Stimulated activated naive CD4-positive, alpha-beta T cell treated with Interleukin-2 at 50 U/mL for 16 hours (primary cell): ENCODE measurements around the gene GCAT.

ENCODE experiments used
- DNase-seq: peaks from one replicate; lab custom pipeline; 2025; lab: John Stamatoyannopoulos, UW

Gene GCAT

GRCh38 chr22:37843741-37844089 is 36.0 kb downstream of the GCAT start:
- DNase-seq = peak; percentile 56

GRCh38 chr22:37844904-37845329 is 37.2 kb downstream of the GCAT start:
- no peak for DNase-seq

- DNase-seq = no peak
Observed at GRCh38 chr22:37846433-37846832, 38.7 kb downstream of the GCAT start.

GRCh38 chr22:37848587-37849088 is 40.9 kb downstream of the GCAT start:
- DNase-seq = no peak

DNA sequence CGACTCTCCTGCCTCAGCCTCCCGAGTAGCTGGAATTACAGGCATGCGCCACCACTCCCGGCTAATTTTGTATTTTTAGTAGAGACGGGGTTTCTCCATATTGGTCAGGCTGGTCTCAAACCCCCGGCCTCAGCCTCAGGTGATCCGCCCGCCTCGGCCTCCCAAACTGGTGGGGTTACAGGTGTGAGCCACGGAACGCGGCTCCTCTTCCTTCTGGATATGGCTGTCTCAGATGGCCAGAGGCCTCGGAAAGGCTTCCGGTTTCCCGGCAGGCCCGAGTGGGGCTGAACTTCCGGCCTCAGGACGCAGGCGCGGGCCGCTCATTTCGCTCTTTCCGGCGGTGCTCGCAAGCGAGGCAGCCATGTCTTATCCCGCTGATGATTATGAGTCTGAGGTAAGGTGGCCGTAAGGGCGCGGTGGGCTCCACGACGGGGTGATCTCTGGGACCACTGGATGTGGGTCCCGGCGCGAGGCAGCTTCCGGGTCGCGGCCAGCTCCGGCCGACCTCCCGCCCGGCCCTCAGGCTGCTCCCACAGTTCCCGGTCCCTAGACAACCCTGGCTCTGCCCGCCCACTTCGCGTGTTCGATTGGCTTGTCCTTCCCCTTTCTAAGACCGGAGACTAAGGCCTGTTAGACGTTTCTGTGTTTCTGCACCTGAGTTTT is 41.5 kb downstream of the GCAT start, which contains the start of gene EIF3L:
Gene EIF3L, plus strand, starts transcription at position 331 of the 663 bp plus-strand sequence. Its CDS starts 31 bp downstream, at position 362.
- DNase-seq = peak; percentile 89

GRCh38 chr22:37850801-37851200 is 43.1 kb downstream of the GCAT start:
- no peak for DNase-seq

DNA sequence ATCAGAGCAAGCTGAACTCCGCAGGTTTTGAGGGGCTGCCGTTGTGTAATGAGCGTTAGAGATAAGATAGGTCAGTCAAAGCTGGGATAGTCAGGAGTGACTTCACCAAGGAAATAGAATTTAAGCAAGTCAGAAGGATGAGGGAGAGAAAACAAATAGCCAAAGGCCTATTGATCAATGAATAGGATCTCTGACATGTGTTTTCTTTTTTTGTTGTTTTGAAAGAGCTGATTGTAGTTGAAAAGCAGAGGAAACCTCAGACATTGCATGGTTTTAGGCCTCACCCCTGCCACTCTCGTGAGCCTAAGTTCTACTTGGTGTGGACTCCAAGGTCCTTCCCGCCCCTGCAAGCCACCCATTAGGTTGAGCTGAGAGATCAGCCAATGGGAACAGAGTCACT is 44.7 kb downstream of the GCAT start:
- DNase-seq = no peak

DNA sequence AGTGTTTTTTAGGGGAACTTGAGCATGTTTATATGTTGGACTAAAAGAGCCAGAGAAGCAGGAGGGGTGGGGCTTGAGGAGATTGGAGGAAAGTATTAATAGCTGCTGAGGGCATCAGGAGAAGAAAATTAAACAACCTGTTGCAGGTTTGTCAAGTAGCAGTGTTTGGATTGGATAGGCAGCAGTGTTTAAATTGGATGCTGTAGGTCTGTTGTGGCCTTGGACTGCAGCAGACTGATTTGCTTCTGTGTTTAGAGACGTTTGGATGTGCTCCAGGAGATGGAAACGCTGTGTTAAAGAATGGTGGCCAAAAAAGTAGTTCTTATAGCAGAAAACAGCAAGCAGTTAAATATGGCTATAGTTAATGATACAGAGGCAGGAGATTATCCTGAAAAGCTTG is 47.2 kb downstream of the GCAT start:
- DNase-seq = no peak

DNA sequence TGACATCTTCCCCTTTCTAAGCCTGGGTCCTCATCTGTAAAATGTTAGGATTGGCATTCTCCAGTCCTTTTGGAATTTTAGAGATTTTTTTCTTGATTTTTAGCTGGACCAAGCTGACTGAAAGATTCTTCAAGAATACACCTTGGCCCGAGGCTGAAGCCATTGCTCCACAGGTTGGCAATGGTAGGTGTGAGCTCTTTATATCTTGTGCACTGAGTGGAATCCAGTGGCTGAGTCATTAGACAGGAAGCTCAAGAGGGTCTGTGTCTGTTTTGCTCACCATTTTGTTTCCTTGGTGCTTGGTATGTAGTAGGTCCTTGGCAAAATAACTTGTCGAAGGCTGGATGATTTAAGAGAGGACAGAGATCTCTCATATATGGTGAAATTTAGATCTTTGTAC is 47.7 kb downstream of the GCAT start:
- no peak for DNase-seq

DNA sequence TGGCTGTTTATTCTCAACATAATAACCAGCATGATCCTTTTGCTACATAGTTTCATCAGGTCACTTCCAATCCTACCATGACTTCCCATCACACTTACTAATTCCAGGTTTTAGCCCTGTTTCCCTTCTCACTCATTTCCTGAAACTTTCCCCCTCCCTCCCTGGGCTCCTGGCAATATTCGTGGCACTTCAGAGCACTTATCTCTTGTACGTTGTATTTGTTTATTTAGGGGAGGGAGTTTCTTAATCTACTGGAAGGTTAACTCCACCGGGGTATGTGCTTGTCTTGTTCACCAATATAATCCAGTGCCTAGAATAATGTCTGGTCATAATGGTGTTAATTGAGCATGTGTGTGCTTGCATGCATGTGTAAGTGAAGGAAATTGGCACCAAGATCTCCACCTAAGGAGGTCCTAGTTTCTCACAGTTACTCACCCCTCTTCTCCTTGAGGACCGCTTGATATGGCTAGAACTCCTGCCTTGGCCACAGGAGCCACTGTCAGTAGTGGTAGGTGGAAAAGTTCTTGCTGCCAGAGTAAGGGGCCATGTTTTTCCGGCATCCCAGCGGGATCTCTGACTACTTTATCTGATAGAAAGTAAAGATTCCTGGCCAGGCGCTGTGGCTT is 53.2 kb downstream of the GCAT start:
- no peak for DNase-seq

DNA sequence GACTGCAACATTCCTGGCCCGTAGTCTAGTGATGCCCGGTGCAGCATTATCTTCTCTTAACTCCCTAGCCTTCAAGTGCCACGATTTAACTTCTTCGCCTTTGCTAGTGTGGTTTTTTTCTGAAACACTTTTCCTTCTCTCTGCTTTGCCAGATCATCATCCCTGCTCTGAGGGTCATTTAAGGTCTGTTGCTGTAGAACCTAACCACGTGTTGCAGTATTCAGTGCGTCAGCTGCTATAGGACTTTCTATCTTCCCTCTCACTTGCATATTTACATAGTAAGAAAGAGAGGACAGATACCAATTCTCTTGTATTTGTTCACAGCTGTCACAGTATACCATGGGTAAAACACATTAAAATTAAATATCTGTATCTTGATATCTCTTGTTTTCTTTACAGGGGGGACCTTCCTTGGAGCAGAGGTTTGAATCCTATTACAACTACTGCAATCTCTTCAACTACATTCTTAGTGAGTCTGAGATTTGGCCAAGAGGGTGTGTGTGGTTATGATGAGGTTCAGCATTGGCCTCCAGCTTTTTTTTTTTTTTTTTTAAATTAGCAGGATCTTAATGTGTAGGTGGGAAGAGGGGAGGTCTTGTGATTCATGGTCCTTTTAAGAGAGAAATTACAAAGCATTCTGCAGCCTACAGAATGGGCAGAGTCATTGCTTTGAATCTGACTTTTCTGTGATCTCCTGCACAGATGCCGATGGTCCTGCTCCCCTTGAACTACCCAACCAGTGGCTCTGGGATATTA is 55.0 kb downstream of the GCAT start:
- DNase-seq = no peak

- no peak for DNase-seq
Observed at GRCh38 chr22:37865510-37865909, 57.8 kb downstream of the GCAT start.
